ENCODE measurements around the gene ZSWIM4. TPM values are rescaled to one million over a fixed set of nuclear protein-coding genes. Genes with fewer than 3 reads are reported as not detected.

Gene ZSWIM4
- total and polyA plus RNA-seq, 8 donors = 5.5 to 14.3 (median 7.7) TPM

DNA sequence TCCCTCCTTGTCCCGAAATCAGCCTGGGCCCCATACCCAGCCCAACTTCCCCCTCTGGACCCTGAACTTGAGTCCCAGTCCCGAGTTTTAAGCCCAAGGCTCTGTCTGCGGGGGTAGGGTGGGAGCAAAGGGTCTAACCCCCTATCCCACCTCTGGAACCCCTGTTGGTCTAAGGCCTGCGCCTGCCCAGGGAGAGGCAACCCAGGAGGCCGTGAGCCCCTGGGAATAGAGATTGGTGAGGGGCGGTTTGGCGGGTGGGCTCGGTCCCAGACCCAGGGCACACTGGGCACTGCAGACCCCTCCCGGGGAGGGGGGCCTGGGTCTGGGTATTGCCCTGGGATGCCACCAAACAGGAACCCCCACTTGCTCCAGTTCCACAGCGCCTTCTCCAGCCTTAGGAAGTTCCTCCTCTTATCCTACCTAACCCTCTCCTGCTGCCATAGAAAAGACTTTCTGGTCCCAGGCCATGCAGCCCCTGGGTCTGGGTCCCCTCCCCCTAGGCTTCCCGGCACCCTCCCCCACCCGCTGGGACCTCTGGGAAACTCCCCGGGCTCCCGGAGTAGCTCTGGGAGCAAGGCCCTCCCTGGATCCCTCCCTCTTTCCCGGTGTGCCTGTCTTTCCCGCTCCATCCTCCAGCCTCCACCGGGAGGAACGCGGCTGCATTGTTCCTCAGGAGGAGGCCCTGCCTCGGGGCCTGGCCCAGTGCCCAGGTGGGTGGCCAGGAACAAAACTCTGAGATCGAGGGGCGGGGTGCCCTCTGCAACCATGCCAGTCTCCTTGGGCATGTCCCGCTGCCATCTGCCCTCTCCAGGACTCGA is 48.1 kb downstream of the ZSWIM4 start:
- intact Hi-C loops (cut with DNase I) = no loop called here
- TF ChIP-seq, protein P1, sequence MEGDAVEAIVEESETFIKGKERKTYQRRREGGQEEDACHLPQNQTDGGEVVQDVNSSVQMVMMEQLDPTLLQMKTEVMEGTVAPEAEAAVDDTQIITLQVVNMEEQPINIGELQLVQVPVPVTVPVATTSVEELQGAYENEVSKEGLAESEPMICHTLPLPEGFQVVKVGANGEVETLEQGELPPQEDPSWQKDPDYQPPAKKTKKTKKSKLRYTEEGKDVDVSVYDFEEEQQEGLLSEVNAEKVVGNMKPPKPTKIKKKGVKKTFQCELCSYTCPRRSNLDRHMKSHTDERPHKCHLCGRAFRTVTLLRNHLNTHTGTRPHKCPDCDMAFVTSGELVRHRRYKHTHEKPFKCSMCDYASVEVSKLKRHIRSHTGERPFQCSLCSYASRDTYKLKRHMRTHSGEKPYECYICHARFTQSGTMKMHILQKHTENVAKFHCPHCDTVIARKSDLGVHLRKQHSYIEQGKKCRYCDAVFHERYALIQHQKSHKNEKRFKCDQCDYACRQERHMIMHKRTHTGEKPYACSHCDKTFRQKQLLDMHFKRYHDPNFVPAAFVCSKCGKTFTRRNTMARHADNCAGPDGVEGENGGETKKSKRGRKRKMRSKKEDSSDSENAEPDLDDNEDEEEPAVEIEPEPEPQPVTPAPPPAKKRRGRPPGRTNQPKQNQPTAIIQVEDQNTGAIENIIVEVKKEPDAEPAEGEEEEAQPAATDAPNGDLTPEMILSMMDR (IDR thresholded peaks at IDR 0.05) = no peak
- ATAC-seq (no peak), DNase-seq (peak in 2 of 4 donors; percentile 70 to 86)
- Histone ChIP-seq H3K36me3 (peaks cover 0 to 6% of the 10 kb centered on the region in 2 donors), H3K27me3 (no peaks in the 10 kb centered on the region), H3K27ac (peak overlapping the region; percentile 98 to 99), H3K9me3 (no peaks in the 10 kb centered on the region), H3K4me1 (peaks cover 32 to 70% of the 10 kb centered on the region in 2 donors), H3K4me3 (peak overlapping the region; percentile 15 to 56)

DNA sequence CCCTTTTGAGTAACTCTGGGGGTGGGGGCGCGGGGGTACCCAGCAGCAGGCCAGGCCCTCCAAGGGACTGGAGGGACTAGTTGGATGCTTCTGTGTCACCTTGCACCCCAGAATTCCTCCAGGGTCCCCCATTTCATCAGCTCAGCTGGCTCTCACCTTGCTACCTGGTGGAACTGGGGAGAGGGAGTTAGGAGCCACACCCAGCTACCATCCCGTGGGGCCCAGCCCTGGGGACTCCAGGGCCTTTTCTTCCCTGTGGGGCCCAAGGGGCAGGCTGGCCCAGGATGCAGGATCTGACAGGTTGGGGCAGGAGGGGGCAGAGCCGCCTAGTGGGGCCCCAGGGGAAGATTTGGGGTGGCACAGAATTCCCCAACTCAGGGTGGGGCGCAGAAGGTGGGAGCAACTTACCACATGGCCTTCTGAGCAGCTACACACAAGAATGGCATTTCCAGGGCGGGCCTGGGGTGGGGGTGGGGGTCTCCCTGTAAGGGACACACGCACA is 48.9 kb downstream of the ZSWIM4 start:
- ATAC-seq (no peak), DNase-seq (no peak)
- Histone ChIP-seq H3K4me3 (no peak overlapping the region), H3K27ac (peak overlapping the region; percentile 98 to 99), H3K27me3 (no peaks in the 10 kb centered on the region), H3K9me3 (no peaks in the 10 kb centered on the region), H3K36me3 (no peaks in the 10 kb centered on the region), H3K4me1 (peaks cover 24 to 70% of the 10 kb centered on the region in 2 donors)
- TF ChIP-seq, protein P1 (IDR thresholded peaks at IDR 0.05) = no peak
- intact Hi-C loops (cut with DNase I) = no loop called here

DNA sequence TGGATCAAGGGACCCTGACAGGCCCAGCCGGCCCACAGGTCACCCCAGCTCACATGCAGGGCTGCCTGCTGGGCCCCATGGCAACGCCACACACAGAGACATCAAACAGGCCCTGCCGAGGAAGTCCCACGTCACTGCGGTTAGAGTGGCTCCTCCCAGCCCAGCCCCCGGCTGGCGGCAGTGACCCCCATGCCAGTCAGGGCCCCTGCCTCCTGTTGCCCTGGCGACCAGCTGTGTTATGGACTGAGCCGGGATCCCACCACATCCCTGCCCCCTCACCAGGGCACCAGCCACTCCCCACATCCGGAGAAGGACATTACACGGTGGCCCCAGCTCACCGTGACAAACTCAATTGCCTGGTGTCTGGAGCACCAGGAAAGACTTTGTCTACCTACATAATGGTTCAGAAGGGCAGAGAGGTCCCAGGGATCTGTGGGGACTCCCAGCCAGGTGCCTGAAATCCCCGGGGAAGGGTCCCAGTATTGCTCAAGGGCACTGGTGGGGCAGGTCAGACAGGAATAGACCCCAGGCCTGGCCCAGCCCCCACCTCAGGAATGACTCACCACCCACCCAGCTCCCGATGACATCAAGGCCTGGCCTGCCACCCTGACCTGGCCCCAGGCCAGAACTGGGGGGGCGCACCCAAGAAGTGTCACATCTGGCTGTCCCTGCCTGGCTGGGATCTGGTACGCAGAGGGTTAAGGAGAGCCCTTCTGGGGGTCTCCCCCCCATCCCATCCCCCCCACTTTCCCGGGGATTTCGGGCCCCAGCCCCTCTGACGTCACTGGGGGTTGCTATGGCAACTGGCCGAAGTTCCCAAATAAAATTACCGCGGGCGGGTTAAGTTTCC is 51.5 kb downstream of the ZSWIM4 start:
- no peaks in the 10 kb centered on the region for H3K27me3 ChIP-seq
- H3K36me3 ChIP-seq = no peaks in the 10 kb centered on the region
- peak overlapping the region; percentile 23 to 41 for H3K4me3 ChIP-seq
- DNase-seq (peak; percentile 94 to 98 (median 96)), ATAC-seq (peak; percentile 51)
- intact Hi-C loops (cut with DNase I) = no loop called here
- no peaks in the 10 kb centered on the region for H3K9me3 ChIP-seq
- H3K27ac ChIP-seq = peak overlapping the region; percentile 98 to 99
- peaks cover 34 to 86% of the 10 kb centered on the region in 2 donors for H3K4me1 ChIP-seq
- TF ChIP-seq, protein P1 (IDR thresholded peaks at IDR 0.05) = no peak

DNA sequence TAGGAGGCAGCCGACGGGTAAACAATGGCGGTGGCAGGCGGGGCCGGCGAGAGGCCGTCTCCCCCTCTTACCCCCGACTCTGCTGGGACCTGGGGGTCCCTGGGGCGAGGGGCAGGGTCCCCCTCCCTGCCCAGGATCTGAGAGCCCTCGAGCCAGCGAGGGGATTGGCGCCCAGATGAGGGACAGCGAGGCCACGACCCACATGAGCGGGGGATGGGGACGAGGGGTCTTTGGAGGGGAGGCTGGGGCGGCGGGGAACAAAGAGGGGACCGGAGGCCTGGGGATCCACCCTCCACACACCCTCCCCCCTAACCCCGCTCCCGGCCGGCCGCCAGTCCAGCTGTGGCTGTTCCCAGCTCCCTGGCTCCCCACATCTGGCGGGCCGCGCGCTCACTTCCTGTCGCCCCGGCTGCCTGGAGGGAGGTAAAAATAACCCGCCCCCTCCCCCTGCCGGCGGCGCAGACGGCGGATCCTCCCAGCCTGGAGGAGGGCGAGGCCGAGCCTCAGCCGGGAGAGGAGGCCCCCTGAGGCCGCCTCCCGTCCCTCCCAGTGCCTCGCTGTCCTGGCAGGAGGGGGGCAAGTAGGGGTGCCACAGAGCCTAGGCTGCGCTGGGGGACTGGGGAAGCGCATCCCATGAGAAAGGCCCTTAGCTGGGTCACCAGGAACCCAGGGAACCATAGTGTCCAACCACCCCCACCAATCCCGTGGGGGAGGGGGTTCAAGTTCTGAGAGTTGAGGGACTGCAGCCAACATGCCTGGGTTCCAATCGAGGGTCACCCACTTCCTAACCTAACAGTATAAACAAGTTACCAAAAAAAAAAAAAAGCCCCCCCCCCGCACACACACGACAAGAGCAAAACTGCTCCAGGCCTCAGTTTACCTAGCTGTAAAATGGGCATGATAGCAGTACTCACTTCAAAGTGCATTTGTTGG is 52.4 kb downstream of the ZSWIM4 start:
- H3K9me3 ChIP-seq = no peaks in the 10 kb centered on the region
- H3K4me3 ChIP-seq = peak overlapping the region; percentile 23 to 41
- TF ChIP-seq, protein P1 (IDR thresholded peaks at IDR 0.05) = peak in 1 of 2 donors; percentile 40
- H3K27ac ChIP-seq = peak overlapping the region; percentile 98 to 99
- no peaks in the 10 kb centered on the region for H3K36me3 ChIP-seq
- intact Hi-C loops (cut with DNase I) = no loop called here
- H3K4me1 ChIP-seq = peaks cover 34 to 93% of the 10 kb centered on the region in 2 donors
- ATAC-seq (peak; percentile 64), DNase-seq (peak; percentile 95 to 98 (median 96))
- H3K27me3 ChIP-seq = no peaks in the 10 kb centered on the region

Data from left lung (tissue), 10 donors.